NT2/D1 (cell line): Measurements from ENCODE around the gene AVEN.

Experiments
- YY1 ChIP-seq: IDR thresholded peaks from 2 replicates; pipeline ENCODE4 v1.6.1; 2011; ENCODE audit not compliant: insufficient read length, insufficient read depth
- ZNF274 ChIP-seq: IDR thresholded peaks from 2 replicates; pipeline ENCODE4 v1.6.1; 2011; ENCODE audit warnings: mild to moderate bottlenecking, low read depth, low read length

DNA sequence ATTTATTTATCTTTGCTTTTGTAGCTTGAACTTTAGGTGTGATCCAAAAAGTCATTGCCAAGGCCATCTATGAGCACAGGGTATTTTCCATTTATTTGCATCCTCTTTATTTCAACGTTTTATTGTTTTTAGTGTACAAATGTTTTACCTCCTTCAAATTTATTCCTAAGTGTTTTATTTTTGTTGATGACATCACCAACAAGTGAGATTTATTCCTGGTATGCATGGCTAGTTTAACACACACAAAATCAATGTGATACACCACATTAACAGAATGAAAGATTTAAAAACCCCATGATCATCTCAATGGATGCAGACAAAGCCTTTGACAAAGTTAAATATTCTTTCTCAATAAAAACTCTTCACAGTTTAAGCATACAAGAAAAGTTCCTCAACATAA is 137.0 kb downstream of the AVEN start:
- TF ChIP-seq YY1 (no peak), ZNF274 (no peak)
